Measurements from ENCODE around the gene TRIM66.
"Not testable (repeated sequence)": the region's sequence is repeated elsewhere in the genome, so short reads cannot be mapped to it uniquely, and the experiment has no call there.

The TRIM66 gene

GRCh38 chr11:8672346-8672745, 10.1 kb downstream of the TRIM66 start:
- Mint-ChIP-seq H3K36me3 (ENCODE audit: low read depth) (peaks cover 12% of the 10 kb centered on the region), H3K27ac (no peak overlapping the region), H3K9me3 (no peaks in the 10 kb centered on the region), H3K4me3 (no peak overlapping the region), H3K27me3 (ENCODE audit: low read depth) (no peaks in the 10 kb centered on the region), H3K4me1 (ENCODE audit: low read depth) (peaks cover 11% of the 10 kb centered on the region)
- no peak for DNase-seq (ENCODE audit: low spot score)

- Mint-ChIP-seq H3K27ac (peak overlapping the region; percentile 10), H3K9me3 (no peaks in the 10 kb centered on the region), H3K27me3 (ENCODE audit: low read depth) (no peaks in the 10 kb centered on the region), H3K4me1 (ENCODE audit: low read depth) (peaks cover 11% of the 10 kb centered on the region), H3K36me3 (ENCODE audit: low read depth) (peaks cover 12% of the 10 kb centered on the region), H3K4me3 (no peak overlapping the region)
- no peak for DNase-seq (ENCODE audit: low spot score)
Measured at GRCh38 chr11:8671651-8672062, 10.8 kb downstream of the TRIM66 start.

GRCh38 chr11:8671193-8671612, 11.3 kb downstream of the TRIM66 start:
- Mint-ChIP-seq H3K36me3 (ENCODE audit: low read depth) (peaks cover 15% of the 10 kb centered on the region), H3K4me3 (no peak overlapping the region)
- DNase-seq (ENCODE audit: low spot score): no peak

GRCh38 chr11:8670081-8670480, 12.4 kb downstream of the TRIM66 start:
- H3K27ac Mint-ChIP-seq; H3K4me3 Mint-ChIP-seq; H3K27me3 Mint-ChIP-seq (ENCODE audit: low read depth); DNase-seq (ENCODE audit: low spot score); H3K9me3 Mint-ChIP-seq: not testable (repeated sequence)
- Mint-ChIP-seq H3K36me3 (ENCODE audit: low read depth) (peaks cover 15% of the 10 kb centered on the region), H3K4me1 (ENCODE audit: low read depth) (peaks cover 11% of the 10 kb centered on the region)

More at GRCh38 chr11:8671193-8671612, 11.3 kb downstream of the TRIM66 start:
- H3K9me3 Mint-ChIP-seq: no peaks in the 10 kb centered on the region
- H3K4me1 Mint-ChIP-seq (ENCODE audit: low read depth): peaks cover 11% of the 10 kb centered on the region
- no peaks in the 10 kb centered on the region for H3K27me3 Mint-ChIP-seq (ENCODE audit: low read depth)
- H3K27ac Mint-ChIP-seq: no peak overlapping the region

GRCh38 chr11:8665222-8665621, 17.2 kb downstream of the TRIM66 start:
- no peaks in the 10 kb centered on the region for H3K27me3 Mint-ChIP-seq (ENCODE audit: low read depth)
- no peaks in the 10 kb centered on the region for H3K9me3 Mint-ChIP-seq
- no peak overlapping the region for H3K27ac Mint-ChIP-seq
- H3K4me3 Mint-ChIP-seq: no peak overlapping the region
- DNase-seq (ENCODE audit: low spot score): no peak
- H3K36me3 Mint-ChIP-seq (ENCODE audit: low read depth): peaks cover 3% of the 10 kb centered on the region
- H3K4me1 Mint-ChIP-seq (ENCODE audit: low read depth): no peaks in the 10 kb centered on the region

- no peak for DNase-seq (ENCODE audit: low spot score)
- no peaks in the 10 kb centered on the region for H3K4me1 Mint-ChIP-seq (ENCODE audit: low read depth)
- H3K27me3 Mint-ChIP-seq (ENCODE audit: low read depth): no peaks in the 10 kb centered on the region
- H3K4me3 Mint-ChIP-seq: no peak overlapping the region
- H3K27ac Mint-ChIP-seq: no peak overlapping the region
- H3K36me3 Mint-ChIP-seq (ENCODE audit: low read depth): peaks cover 2% of the 10 kb centered on the region
- H3K9me3 Mint-ChIP-seq: no peaks in the 10 kb centered on the region
Measured at GRCh38 chr11:8661001-8661795, 21.3 kb downstream of the TRIM66 start.

GRCh38 chr11:8658321-8659057, 24.0 kb downstream of the TRIM66 start:
- Mint-ChIP-seq H3K4me1 (ENCODE audit: low read depth) (peaks cover 5% of the 10 kb centered on the region), H3K36me3 (ENCODE audit: low read depth) (peaks cover 2% of the 10 kb centered on the region), H3K9me3 (no peaks in the 10 kb centered on the region), H3K4me3 (no peak overlapping the region), H3K27me3 (ENCODE audit: low read depth) (no peaks in the 10 kb centered on the region), H3K27ac (no peak overlapping the region)
- DNase-seq (ENCODE audit: low spot score): no peak

GRCh38 chr11:8656291-8656690, 26.2 kb downstream of the TRIM66 start:
- Mint-ChIP-seq H3K27ac (no peak overlapping the region), H3K27me3 (ENCODE audit: low read depth) (no peaks in the 10 kb centered on the region), H3K9me3 (no peaks in the 10 kb centered on the region), H3K36me3 (ENCODE audit: low read depth) (peaks cover 4% of the 10 kb centered on the region), H3K4me3 (no peak overlapping the region), H3K4me1 (ENCODE audit: low read depth) (peaks cover 5% of the 10 kb centered on the region)
- no peak for DNase-seq (ENCODE audit: low spot score)

GRCh38 chr11:8654503-8654902, 28.0 kb downstream of the TRIM66 start:
- no peak for DNase-seq (ENCODE audit: low spot score)
- Mint-ChIP-seq H3K27me3 (ENCODE audit: low read depth) (no peaks in the 10 kb centered on the region), H3K9me3 (no peaks in the 10 kb centered on the region), H3K27ac (peak overlapping the region; percentile 42), H3K4me3 (no peak overlapping the region), H3K36me3 (ENCODE audit: low read depth) (peaks cover 2% of the 10 kb centered on the region), H3K4me1 (ENCODE audit: low read depth) (peaks cover 5% of the 10 kb centered on the region)

GRCh38 chr11:8652140-8652539, 30.3 kb downstream of the TRIM66 start:
- no peaks in the 10 kb centered on the region for H3K9me3 Mint-ChIP-seq
- no peak overlapping the region for H3K27ac Mint-ChIP-seq
- no peak overlapping the region for H3K4me3 Mint-ChIP-seq
- H3K36me3 Mint-ChIP-seq (ENCODE audit: low read depth): peaks cover 2% of the 10 kb centered on the region
- peaks cover 9% of the 10 kb centered on the region for H3K4me1 Mint-ChIP-seq (ENCODE audit: low read depth)
- DNase-seq (ENCODE audit: low spot score): no peak
- no peaks in the 10 kb centered on the region for H3K27me3 Mint-ChIP-seq (ENCODE audit: low read depth)

- no peak overlapping the region for H3K4me3 Mint-ChIP-seq
- DNase-seq (ENCODE audit: low spot score): no peak
- peak overlapping the region; percentile 52 for H3K27ac Mint-ChIP-seq
- H3K27me3 Mint-ChIP-seq (ENCODE audit: low read depth): no peaks in the 10 kb centered on the region
- peaks cover 6% of the 10 kb centered on the region for H3K36me3 Mint-ChIP-seq (ENCODE audit: low read depth)
- H3K4me1 Mint-ChIP-seq (ENCODE audit: low read depth): peaks cover 9% of the 10 kb centered on the region
- no peaks in the 10 kb centered on the region for H3K9me3 Mint-ChIP-seq
Measured at GRCh38 chr11:8650401-8650990, 32.0 kb downstream of the TRIM66 start.

GRCh38 chr11:8649361-8649760, 33.1 kb downstream of the TRIM66 start:
- no peak for DNase-seq (ENCODE audit: low spot score)
- no peaks in the 10 kb centered on the region for H3K27me3 Mint-ChIP-seq (ENCODE audit: low read depth)
- peaks cover 8% of the 10 kb centered on the region for H3K4me1 Mint-ChIP-seq (ENCODE audit: low read depth)
- H3K9me3 Mint-ChIP-seq: no peaks in the 10 kb centered on the region
- H3K4me3 Mint-ChIP-seq: no peak overlapping the region
- H3K36me3 Mint-ChIP-seq (ENCODE audit: low read depth): peaks cover 6% of the 10 kb centered on the region
- H3K27ac Mint-ChIP-seq: no peak overlapping the region

- H3K4me1 Mint-ChIP-seq (ENCODE audit: low read depth): peaks cover 5% of the 10 kb centered on the region
- H3K36me3 Mint-ChIP-seq (ENCODE audit: low read depth): peaks cover 4% of the 10 kb centered on the region
- no peak for DNase-seq (ENCODE audit: low spot score)
- H3K4me3 Mint-ChIP-seq: no peak overlapping the region
- H3K27ac Mint-ChIP-seq: no peak overlapping the region
- no peaks in the 10 kb centered on the region for H3K9me3 Mint-ChIP-seq
- H3K27me3 Mint-ChIP-seq (ENCODE audit: low read depth): no peaks in the 10 kb centered on the region
Measured at GRCh38 chr11:8646873-8647272, 35.6 kb downstream of the TRIM66 start.

GRCh38 chr11:8642196-8642841, 40.1 kb downstream of the TRIM66 start:
- no peaks in the 10 kb centered on the region for H3K27me3 Mint-ChIP-seq (ENCODE audit: low read depth)
- DNase-seq (ENCODE audit: low spot score): no peak
- no peak overlapping the region for H3K4me3 Mint-ChIP-seq
- H3K4me1 Mint-ChIP-seq (ENCODE audit: low read depth): peaks cover 9% of the 10 kb centered on the region
- no peaks in the 10 kb centered on the region for H3K9me3 Mint-ChIP-seq
- peaks cover 14% of the 10 kb centered on the region for H3K36me3 Mint-ChIP-seq (ENCODE audit: low read depth)
- H3K27ac Mint-ChIP-seq: no peak overlapping the region

Measured in T-helper 2 cell treated with Interferon-gamma antibody and Interleukin-4, amounts not matched to agents 5 μg/mL and 100 μg/mL, for 36 hours (primary cell).